HG02840 (cell line): ENCODE measurements around the gene SH3GLB2.

Source experiments
- ATAC-seq: cut with Tn5 transposase; IDR thresholded peaks from one replicate; pipeline ENCODE4 v1.9.1; 2021; ENCODE audit warnings: mild to moderate bottlenecking, moderate library complexity, moderate number of reproducible peaks; ENCODE audit not compliant: unreplicated experiment, low FRiP score

The SH3GLB2 gene

GRCh38 chr9:129028192-129028966, at the start of gene SH3GLB2:
Gene SH3GLB2, minus strand, starts transcription at chr9:129028331. Its CDS starts 177 bp downstream, at chr9:129028154.
- ATAC-seq: peak; percentile 57

- no peak for ATAC-seq
Observed at GRCh38 chr9:129077236-129077635, 49.1 kb upstream of the SH3GLB2 start.

- ATAC-seq: no peak
Observed at GRCh38 chr9:129076640-129077037, 48.5 kb upstream of the SH3GLB2 start.

- no peak for ATAC-seq
Observed at GRCh38 chr9:129075996-129076639, 48.0 kb upstream of the SH3GLB2 start.

GRCh38 chr9:129074106-129074505, 46.0 kb upstream of the SH3GLB2 start:
- no peak for ATAC-seq

GRCh38 chr9:129073404-129073803, 45.3 kb upstream of the SH3GLB2 start:
- ATAC-seq: no peak

GRCh38 chr9:129072171-129072570, 44.0 kb upstream of the SH3GLB2 start:
- ATAC-seq: no peak

GRCh38 chr9:129071526-129072126, 43.5 kb upstream of the SH3GLB2 start:
- no peak for ATAC-seq

GRCh38 chr9:129070696-129071525, 42.8 kb upstream of the SH3GLB2 start:
- no peak for ATAC-seq

- no peak for ATAC-seq
Observed at GRCh38 chr9:129069862-129070641, 41.9 kb upstream of the SH3GLB2 start.

- ATAC-seq: no peak
Observed at GRCh38 chr9:129068990-129069861, 41.1 kb upstream of the SH3GLB2 start.

- no peak for ATAC-seq
Observed at GRCh38 chr9:129068110-129068509, 40.0 kb upstream of the SH3GLB2 start.

- no peak for ATAC-seq
Observed at GRCh38 chr9:129064499-129064908, 36.4 kb upstream of the SH3GLB2 start.

GRCh38 chr9:129063061-129063460, 34.9 kb upstream of the SH3GLB2 start:
- no peak for ATAC-seq

GRCh38 chr9:129060991-129061390, 32.9 kb upstream of the SH3GLB2 start:
- ATAC-seq: no peak

- no peak for ATAC-seq
Observed at GRCh38 chr9:129059796-129060785, 32.0 kb upstream of the SH3GLB2 start.

- ATAC-seq: no peak
Observed at GRCh38 chr9:129058965-129059795, 31.0 kb upstream of the SH3GLB2 start.
